HS-27A (cell line): ENCODE data around the gene SCML1.

Source experiments
- DNase-seq: peaks from one replicate; pipeline ENCODE4 v3.0.0-alpha.2; 2012; ENCODE audit warnings: low read depth, missing footprints

SCML1 gene

GRCh38 chrX:17792826-17793225, 55.5 kb downstream of the SCML1 start:
- DNase-seq: no peak

DNA sequence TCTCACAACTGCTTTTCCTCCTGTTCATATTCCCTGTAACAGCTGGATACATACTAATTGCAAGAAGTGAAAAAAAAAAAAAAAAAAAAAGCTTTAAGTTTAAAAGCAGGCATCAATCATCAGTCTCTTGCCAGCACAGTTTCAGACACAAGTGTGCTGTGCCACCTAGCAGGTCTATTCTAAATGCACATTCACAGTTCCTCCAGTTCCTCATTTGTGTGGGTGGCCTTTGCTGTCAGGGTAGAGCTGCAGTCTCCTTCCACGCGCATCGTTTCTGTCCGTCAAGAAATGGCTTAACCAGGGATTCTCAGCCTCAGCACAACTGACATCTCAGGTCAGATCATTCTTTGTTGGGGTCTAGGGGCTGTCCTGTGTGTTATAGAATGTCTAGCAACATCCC, 61.6 kb downstream of the SCML1 start:
- DNase-seq: no peak

DNA sequence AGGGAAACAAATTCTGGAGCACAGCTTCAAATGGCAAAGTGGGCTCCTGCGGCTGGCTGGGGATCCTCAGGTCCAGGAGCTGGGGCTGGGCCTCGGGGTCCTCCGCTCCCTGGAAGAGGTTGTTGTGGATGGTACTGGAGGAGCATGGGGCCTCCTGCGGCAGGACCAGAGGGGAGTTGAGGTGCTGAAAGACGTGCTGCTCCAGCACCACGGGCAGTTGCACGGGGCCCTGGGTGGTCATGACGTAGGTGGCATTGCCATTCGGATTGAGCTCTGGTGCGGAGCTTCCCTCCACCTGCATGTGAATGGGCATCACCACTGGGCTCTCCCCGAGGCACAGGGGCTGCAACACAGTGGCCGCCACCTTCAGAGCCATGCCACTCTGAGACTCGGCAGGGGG, 64.1 kb downstream of the SCML1 start:
- no peak for DNase-seq

GRCh38 chrX:17802756-17803155, 65.5 kb downstream of the SCML1 start:
- no peak for DNase-seq

- no peak for DNase-seq
Measured at GRCh38 chrX:17803449-17803848, 66.2 kb downstream of the SCML1 start.
